CD4-positive, alpha-beta T cell (primary cell): ENCODE measurements around the gene MECR. TPM values are rescaled to one million over a fixed set of nuclear protein-coding genes. Genes with fewer than 3 reads are reported as not detected.

ENCODE experiments used
- ATAC-seq: fragments of 200-7000 bp; cut with Tn5 transposase; one replicate; pipeline ENCODE4 v1.10.0; 2022; ENCODE audit warnings: mild to moderate bottlenecking; ENCODE audit not compliant: poor library complexity
- CTCF ChIA-PET: fragments of 350-600 bp; sonication (Branson Sonifier 250); formaldehyde crosslinking; loops from one replicate; lab custom pipeline; 2021; ENCODE audit warnings: antibody characterized with exemption, inconsistent platforms; lab: Charles Lee
- POLR2A ChIA-PET: fragments of 350-600 bp; sonication (Branson Sonifier 250); formaldehyde crosslinking; loops from one replicate; lab custom pipeline; 2021; ENCODE audit warnings: antibody characterized with exemption, inconsistent platforms; lab: Charles Lee
- DNase-seq, 14 experiments: peaks; one replicate each; pipeline ENCODE4 v3.0.0-alpha.2; 2013 to 2020; ENCODE audit warnings: mixed read lengths in 2 of 14
- H3K27ac ChIP-seq, 2 donors: one replicate each; pipeline versions ENCODE4 v1.5.1 to v1.7.0; 2013; ENCODE audit warnings: low read length in 2 of 2, low read depth in 1 of 2, mild to moderate bottlenecking in 1 of 2
- H3K27me3 ChIP-seq, 2 experiments: 1 replicate in 1 of 2; 2 replicates in 1 of 2; pipeline versions ENCODE4 v1.6.1 to v1.7.0; 2013; ENCODE audit warnings: low read length in 2 of 2, control low read depth in 1 of 2, mild to moderate bottlenecking in 1 of 2, moderate library complexity in 1 of 2; ENCODE audit not compliant: insufficient read depth in 2 of 2, control insufficient read depth in 1 of 2
- H3K36me3 ChIP-seq: one replicate; pipeline ENCODE4 v1.6.1; 2013; ENCODE audit warnings: low read length, control low read depth; ENCODE audit not compliant: insufficient read depth
- H3K4me1 ChIP-seq: one replicate; pipeline ENCODE4 v1.6.1; 2013; ENCODE audit warnings: low read length, control low read depth; ENCODE audit not compliant: insufficient read depth
- H3K4me3 ChIP-seq: one replicate; pipeline ENCODE4 v1.5.1; 2013; ENCODE audit warnings: mild to moderate bottlenecking, low read length, moderate library complexity
- H3K9me3 ChIP-seq, 2 experiments: 1 replicate in 1 of 2; 2 replicates in 1 of 2; pipeline versions ENCODE4 v1.6.1 to v1.7.0; 2013; ENCODE audit warnings: low read length in 2 of 2, mild to moderate bottlenecking in 2 of 2, control low read depth in 1 of 2, moderate library complexity in 1 of 2; ENCODE audit not compliant: control insufficient read depth in 1 of 2, insufficient read depth in 1 of 2
- H3K27ac Mint-ChIP-seq: one replicate; pipeline ENCODE4 v1.8.0; 2020; ENCODE audit warnings: mixed read lengths
- H3K27me3 Mint-ChIP-seq: one replicate; pipeline ENCODE4 v1.8.0; 2021; ENCODE audit warnings: mixed read lengths
- H3K36me3 Mint-ChIP-seq: one replicate; pipeline ENCODE4 v1.8.0; 2021; ENCODE audit warnings: low read depth, mixed read lengths
- H3K4me1 Mint-ChIP-seq: one replicate; pipeline ENCODE4 v1.8.0; 2021; ENCODE audit warnings: low read depth, mixed read lengths
- H3K4me3 Mint-ChIP-seq: one replicate; pipeline ENCODE4 v1.8.0; 2020; ENCODE audit warnings: mild to moderate bottlenecking, mixed read lengths
- H3K9me3 Mint-ChIP-seq: one replicate; pipeline ENCODE4 v1.8.0; 2020; ENCODE audit warnings: mixed read lengths
- CTCF ChIP-seq: fragments of 200-600 bp; IDR thresholded peaks from one replicate; pipeline ENCODE4 v1.8.0; 2022; ENCODE audit warnings: antibody characterized with exemption, mild to moderate bottlenecking
- intact Hi-C, 2 experiments: fragments of 100-400 bp; cut with DNase I in 1 of 2; cut with micrococcal nuclease in 1 of 2; formaldehyde crosslinking; loops; one replicate each; pipeline versions ENCODE4 v1.15.1 to v1.9.0; 2023 to 2025; cut with DNase I, micrococcal nuclease
- total RNA-seq, 174 experiments: library from RNA in 2 of 174; stranded (reverse) in 2 of 174; gene quantifications; one replicate each; pipeline ENCODE4 v1.2.3 and lab custom pipeline; 2021 to 2026

MECR gene
- total RNA-seq, 2 experiments from 2014 or later, result 5.5 to 6.6 TPM

DNA sequence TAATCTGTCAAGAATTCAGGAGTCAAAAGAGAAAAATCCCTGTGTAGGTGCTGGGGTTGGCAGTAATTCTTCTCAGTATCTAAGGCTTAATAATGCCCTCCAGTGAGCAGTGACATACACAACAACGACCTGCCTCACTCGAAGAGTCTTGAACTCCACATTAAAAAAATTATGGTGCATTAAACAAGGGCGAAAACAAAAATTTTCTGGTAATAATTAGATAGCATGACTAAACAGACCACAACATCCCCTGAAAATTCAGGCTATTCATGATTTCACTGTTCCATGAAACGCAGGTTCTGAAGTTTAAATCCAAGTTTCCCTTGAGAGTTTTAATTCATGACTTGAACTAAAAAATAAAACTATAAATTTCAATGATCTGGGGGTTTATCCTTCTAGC is 54.2 kb downstream of the MECR start:
- Mint-ChIP-seq H3K27me3 (no peaks in the 10 kb centered on the region), H3K4me1 (peaks cover 65% of the 10 kb centered on the region), H3K4me3 (peak overlapping the region; percentile 42), H3K36me3 (peaks cover 66% of the 10 kb centered on the region), H3K9me3 (no peaks in the 10 kb centered on the region), H3K27ac (peak overlapping the region; percentile 77)
- Histone ChIP-seq H3K4me1 (peaks cover 55% of the 10 kb centered on the region), H3K4me3 (no peak overlapping the region), H3K9me3 (no peaks in the 10 kb centered on the region), H3K27ac (no peak overlapping the region), H3K27me3 (no peaks in the 10 kb centered on the region), H3K36me3 (peaks cover 11% of the 10 kb centered on the region)
- intact Hi-C loops, result loop anchor here in 1 of 2 experiments (10.0 kb wide), 1 partner anchor 52 kb away; the partner anchor contains the start of gene TMEM200B
- no peak for TF ChIP-seq CTCF
- ChIA-PET POLR2A (no interaction called here), CTCF (no interaction called here)
- ATAC-seq (no peak), DNase-seq (no peak)

GRCh38 chr1:29172415-29172939 is 58.3 kb downstream of the MECR start:
- H3K4me3 ChIP-seq, result no peak overlapping the region
- no peaks in the 10 kb centered on the region for H3K9me3 Mint-ChIP-seq
- peaks cover 19% of the 10 kb centered on the region for H3K36me3 ChIP-seq
- no peaks in the 10 kb centered on the region for H3K27me3 Mint-ChIP-seq
- no peaks in the 10 kb centered on the region for H3K9me3 ChIP-seq
- ATAC-seq, result no peak
- CTCF ChIA-PET, result no interaction called here
- H3K27ac Mint-ChIP-seq, result peak overlapping the region; percentile 36
- H3K36me3 Mint-ChIP-seq, result peaks cover 71% of the 10 kb centered on the region
- TF ChIP-seq CTCF, result no peak
- peaks cover 44% of the 10 kb centered on the region for H3K4me1 ChIP-seq
- POLR2A ChIA-PET, result interaction anchor here (4.8 kb wide), 1 partner anchor 9 kb away, joined by 37 read pairs; the partner anchor contains the start of gene SRSF4
- DNase-seq, result no peak
- H3K4me1 Mint-ChIP-seq, result peaks cover 66% of the 10 kb centered on the region
- no peak overlapping the region for H3K4me3 Mint-ChIP-seq
- intact Hi-C loops, result loop anchor here in 1 of 2 experiments (10.0 kb wide), 1 partner anchor 48 kb away; the partner anchor contains the start of gene TMEM200B
- H3K27me3 ChIP-seq, result no peaks in the 10 kb centered on the region
- H3K27ac ChIP-seq, result no peak overlapping the region

- POLR2A ChIA-PET, result interaction anchor here (0.5 to 4.8 kb wide), 2 partner anchors 10 to 519 kb away, joined by 3 to 37 read pairs; partner anchors contain the start of gene SRSF4
- intact Hi-C loops, result loop anchor here in 1 of 2 experiments (10.0 kb wide), 1 partner anchor 47 kb away; the partner anchor contains the start of gene TMEM200B
Observed at GRCh38 chr1:29171521-29171920, 59.2 kb downstream of the MECR start.

More at GRCh38 chr1:29171521-29171920, 59.2 kb downstream of the MECR start:
- Mint-ChIP-seq H3K4me1 (peaks cover 66% of the 10 kb centered on the region), H3K27me3 (no peaks in the 10 kb centered on the region), H3K36me3 (peaks cover 71% of the 10 kb centered on the region), H3K27ac (peak overlapping the region; percentile 48), H3K4me3 (no peak overlapping the region), H3K9me3 (no peaks in the 10 kb centered on the region)
- no peak for ATAC-seq
- CTCF ChIA-PET, result interaction anchor here (1.3 kb wide), 1 partner anchor 26 kb away, joined by 3 read pairs; no protein-coding TSS in a partner anchor
- no peak overlapping the region for H3K4me3 ChIP-seq
- peaks cover 43% of the 10 kb centered on the region for H3K4me1 ChIP-seq
- no peaks in the 10 kb centered on the region for H3K27me3 ChIP-seq
- no peaks in the 10 kb centered on the region for H3K9me3 ChIP-seq
- DNase-seq, result no peak
- peaks cover 25% of the 10 kb centered on the region for H3K36me3 ChIP-seq
- TF ChIP-seq CTCF, result no peak
- no peak overlapping the region for H3K27ac ChIP-seq
